OCI-LY1 (cell line): ENCODE data around the gene ZNF474.

Experiments
- CTCF ChIP-seq: fragments of 200-600 bp; sonication (generic), shearing (Covaris generic); IDR thresholded peaks from 2 replicates; pipeline ENCODE4 v1.5.1; 2017; ENCODE audit warnings: mild to moderate bottlenecking, antibody characterized with exemption, low read length, moderate library complexity, mixed read lengths
- EZH2 ChIP-seq: fragments of 200-600 bp; sonication (generic), shearing (Covaris generic); IDR thresholded peaks from 2 replicates; pipeline ENCODE4 v1.8.0; 2017; ENCODE audit warnings: borderline replicate concordance, mixed run types, mild to moderate bottlenecking, antibody characterized with exemption, low read length, moderate library complexity, mixed read lengths

GRCh38 chr5:122152266-122152900 lies 23.0 kb downstream of the ZNF474 start:
- no peak for TF ChIP-seq EZH2
- TF ChIP-seq CTCF, result no peak
